ENCODE data around the gene NAALADL1.
"Not testable (repeated sequence)": the region's sequence is repeated elsewhere in the genome, so short reads cannot be mapped to it uniquely, and the experiment has no call there.

The NAALADL1 gene

GRCh38 chr11:65040520-65040846 is 17.9 kb downstream of the NAALADL1 start:
- TF ChIP-seq Cebpa-rat (IDR thresholded peaks at IDR 0.05): no peak
- peak overlapping the region; percentile 60 to 87 (median 83); a peak in 21 of 22 replicates for H3K27ac ChIP-seq
- peak overlapping the region; percentile 84 to 100 (median 98) for H3K4me2 ChIP-seq
- H3K4me3 ChIP-seq: peak overlapping the region; percentile 72 to 90 (median 80)
- no peaks in the 10 kb centered on the region for H3K9me3 ChIP-seq (replicated peaks in 1 of 11)
- H4K20me1 ChIP-seq: peaks cover 0 to 42% (median 21%) of the 10 kb centered on the region in 11 experiments; a peak in 15 of 22 replicates
- peaks cover 57 to 67% (median 65%) of the 10 kb centered on the region in 10 experiments for H3K4me1 ChIP-seq
- peaks cover 27 to 55% (median 39%) of the 10 kb centered on the region in 11 experiments; a peak in 21 of 22 replicates for H3K36me3 ChIP-seq
- H3K9ac ChIP-seq: peak overlapping the region; percentile 75 to 86 (median 82)
- H3K27me3 ChIP-seq: peaks cover 0 to under 1% (median 0%) of the 10 kb centered on the region in 11 experiments; a peak in 2 of 22 replicates

- Histone ChIP-seq H3K9ac (no peak overlapping the region), H3K4me1 (peaks cover 28 to 40% (median 37%) of the 10 kb centered on the region in 10 experiments), H3K9me3 (replicated peaks in 1 of 11) (no peaks in the 10 kb centered on the region), H3K4me3 (no peak overlapping the region), H3K27ac (no peak overlapping the region), H4K20me1 (peaks cover 0 to 8% (median 0%) of the 10 kb centered on the region in 11 experiments; a peak in 9 of 22 replicates), H3K4me2 (no peak overlapping the region), H3K27me3 (no peaks in the 10 kb centered on the region), H3K36me3 (peaks cover 20 to 63% (median 48%) of the 10 kb centered on the region in 11 experiments; a peak in 21 of 22 replicates)
- TF ChIP-seq Cebpa-rat (IDR thresholded peaks at IDR 0.05): no peak
Measured at GRCh38 chr11:65036931-65037330, 21.4 kb downstream of the NAALADL1 start.

DNA sequence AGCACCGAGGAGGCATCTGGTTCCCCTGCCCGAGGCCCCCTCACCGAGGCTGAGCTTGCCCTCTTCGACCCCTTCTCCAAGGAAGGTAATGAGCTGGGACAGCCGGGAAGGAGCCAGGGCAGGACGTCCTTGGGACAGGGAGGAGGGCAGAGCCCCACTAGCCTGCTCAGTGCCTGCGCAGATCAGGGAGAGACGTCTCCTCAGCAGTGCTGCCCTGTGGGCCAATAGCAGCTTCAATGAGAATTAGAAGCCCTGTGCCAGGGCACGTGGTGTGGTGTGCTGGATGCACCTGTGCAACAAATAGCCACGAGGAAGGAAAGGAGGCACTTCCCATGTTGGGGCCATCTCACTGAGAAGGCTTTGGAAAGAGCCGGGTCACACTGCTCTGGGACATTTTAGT is 22.8 kb downstream of the NAALADL1 start:
- H3K4me2 ChIP-seq: no peak overlapping the region
- no peaks in the 10 kb centered on the region for H3K9me3 ChIP-seq (replicated peaks in 1 of 11)
- TF ChIP-seq Cebpa-rat (IDR thresholded peaks at IDR 0.05): no peak
- H3K27ac ChIP-seq: no peak overlapping the region
- peaks cover 20 to 73% (median 50%) of the 10 kb centered on the region in 11 experiments; a peak in 21 of 22 replicates for H3K36me3 ChIP-seq
- peaks cover 26 to 45% (median 38%) of the 10 kb centered on the region in 10 experiments for H3K4me1 ChIP-seq
- no peaks in the 10 kb centered on the region; a peak in 1 of 22 replicates for H4K20me1 ChIP-seq
- no peak overlapping the region for H3K4me3 ChIP-seq
- H3K9ac ChIP-seq: no peak overlapping the region
- no peaks in the 10 kb centered on the region for H3K27me3 ChIP-seq

DNA sequence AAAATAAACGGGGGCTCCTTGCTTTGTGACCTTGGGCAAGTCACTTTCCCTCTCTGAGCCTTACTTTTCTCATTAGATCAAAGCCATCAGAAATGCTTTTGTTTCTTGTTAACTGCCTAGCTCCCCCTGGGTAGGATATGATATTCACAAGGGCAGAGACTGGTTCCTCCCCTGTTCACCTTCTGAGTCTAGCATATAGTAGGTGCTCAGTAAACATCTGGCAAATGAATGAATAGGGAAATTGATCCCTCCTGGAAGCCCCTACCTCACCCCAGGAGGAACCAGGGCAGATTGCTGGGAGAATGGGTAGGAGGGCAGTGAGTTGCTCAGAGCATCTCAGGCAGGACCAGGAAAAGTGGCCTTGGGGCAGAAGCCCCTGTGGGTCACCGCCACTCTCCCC is 23.9 kb downstream of the NAALADL1 start:
- Histone ChIP-seq H3K27me3 (no peaks in the 10 kb centered on the region), H3K4me3 (no peak overlapping the region), H3K4me2 (no peak overlapping the region), H3K4me1 (peaks cover 15 to 33% (median 26%) of the 10 kb centered on the region in 10 experiments), H4K20me1 (no peaks in the 10 kb centered on the region; a peak in 1 of 22 replicates), H3K9ac (no peak overlapping the region), H3K27ac (no peak overlapping the region), H3K9me3 (replicated peaks in 1 of 11) (no peaks in the 10 kb centered on the region), H3K36me3 (peaks cover 20 to 73% (median 50%) of the 10 kb centered on the region in 11 experiments; a peak in 21 of 22 replicates)
- no peak for TF ChIP-seq Cebpa-rat (IDR thresholded peaks at IDR 0.05)

GRCh38 chr11:65032216-65032615 is 26.1 kb downstream of the NAALADL1 start:
- H3K27me3 ChIP-seq: no peaks in the 10 kb centered on the region
- peaks cover 20 to 60% (median 43%) of the 10 kb centered on the region in 11 experiments; a peak in 21 of 22 replicates for H3K36me3 ChIP-seq
- H3K4me2 ChIP-seq: peak overlapping the region in 5 of 11 experiments; percentile 0 to 44 (median 12); a peak in 5 of 22 replicates
- 0 out of 22 replicates have a peak overlapping the region, but pooled peaks of 3 of the 11 experiments have one; percentile 14 to 20 (median 18) for H3K9ac ChIP-seq
- no peaks in the 10 kb centered on the region; a peak in 1 of 22 replicates for H4K20me1 ChIP-seq
- no peak overlapping the region for H3K27ac ChIP-seq
- no peaks in the 10 kb centered on the region for H3K9me3 ChIP-seq (replicated peaks in 1 of 11)
- no peak overlapping the region for H3K4me3 ChIP-seq
- no peak for TF ChIP-seq Cebpa-rat (IDR thresholded peaks at IDR 0.05)
- H3K4me1 ChIP-seq: peaks cover 10 to 31% (median 24%) of the 10 kb centered on the region in 10 experiments

DNA sequence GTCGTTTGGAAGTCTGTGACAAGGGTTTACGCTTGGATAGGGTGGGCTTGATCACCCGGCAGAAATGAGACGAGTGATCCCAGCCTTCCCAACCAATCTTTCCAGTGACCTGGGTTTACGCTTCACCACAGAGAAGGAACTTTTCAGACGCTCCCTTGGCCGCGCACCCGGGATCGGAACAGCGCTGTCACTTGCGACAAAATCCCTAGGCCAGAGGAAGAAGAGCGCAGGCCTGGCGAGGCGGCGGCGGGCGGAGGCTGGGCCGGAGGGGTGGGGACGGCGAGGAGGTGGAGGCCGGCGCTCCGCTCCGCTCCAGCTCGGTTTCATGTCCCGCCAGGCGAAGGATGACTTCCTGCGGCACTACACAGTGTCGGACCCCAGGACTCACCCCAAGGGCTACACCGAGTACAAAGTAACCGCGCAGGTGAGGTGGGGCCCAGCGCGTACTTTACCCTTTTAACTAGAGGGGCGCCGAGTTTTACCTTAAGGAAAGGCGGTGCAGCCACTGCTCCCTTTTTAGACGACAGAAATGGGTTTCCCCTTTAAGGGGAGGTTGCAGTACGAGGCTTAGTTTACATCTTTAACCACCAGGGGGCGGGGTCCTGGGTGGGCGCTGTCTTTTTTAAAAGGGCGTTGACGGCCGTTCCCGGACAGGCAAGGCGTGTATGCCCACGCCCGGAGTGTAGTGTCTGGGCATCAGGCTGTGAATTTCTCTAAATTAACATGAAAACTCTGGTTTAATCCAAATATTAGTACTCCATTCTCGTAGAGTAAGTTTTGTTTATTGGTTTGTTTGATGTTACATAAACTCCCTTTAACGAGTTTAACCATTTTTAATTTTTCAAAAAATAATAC is 30.9 kb downstream of the NAALADL1 start, which contains the start of gene SNX15:
Gene SNX15 (plus strand): TSS at position 227 of the 855 bp plus-strand sequence. CDS start 99 bp downstream, at position 326.
- TF ChIP-seq Cebpa-rat (IDR thresholded peaks at IDR 0.05): no peak
- peak within 1 kb of the TSS; percentile 65 to 95 (median 80) for H3K4me2 ChIP-seq
- H3K27me3 ChIP-seq: no peaks in the 10 kb centered on the region
- H3K9me3 ChIP-seq (replicated peaks in 1 of 11): no peaks in the 10 kb centered on the region
- H3K4me1 ChIP-seq: peaks cover 16 to 35% (median 29%) of the 10 kb centered on the region in 10 experiments
- peak within 1 kb of the TSS; percentile 62 to 88 (median 76); a peak in 20 of 22 replicates for H3K27ac ChIP-seq
- H3K36me3 ChIP-seq: peaks cover 0 to 17% (median 7%) of the 10 kb centered on the region in 11 experiments; a peak in 16 of 22 replicates
- H3K4me3 ChIP-seq: peak within 1 kb of the TSS; percentile 56 to 76 (median 63)
- peak within 1 kb of the TSS; percentile 74 to 85 (median 79) for H3K9ac ChIP-seq
- H4K20me1 ChIP-seq: no peaks in the 10 kb centered on the region; a peak in 1 of 22 replicates

DNA sequence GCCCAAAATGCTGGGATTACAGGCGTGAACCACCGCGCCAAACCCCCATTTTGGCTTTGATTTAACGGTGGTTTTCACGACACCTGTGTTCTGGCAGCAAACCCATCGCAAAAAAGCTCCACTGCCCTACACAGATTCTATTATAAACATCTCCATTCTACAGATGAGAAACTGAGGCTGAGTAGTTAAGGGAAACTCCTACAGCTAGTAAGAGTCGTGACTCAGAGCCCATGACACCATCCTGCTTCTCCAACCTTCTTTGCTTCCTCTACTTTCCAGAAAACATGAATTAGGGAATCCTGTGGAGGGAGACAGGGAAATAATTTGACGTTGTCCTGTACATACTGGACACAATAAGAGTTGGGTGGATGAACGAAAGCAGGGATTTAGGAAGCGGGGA is 31.5 kb downstream of the NAALADL1 start:
- Histone ChIP-seq H3K4me3 (peak overlapping the region in 7 of 10 experiments; percentile 58 to 76 (median 63); a peak in 10 of 20 replicates), H3K9me3 (replicated peaks in 1 of 11) (no peaks in the 10 kb centered on the region), H3K4me2 (peak overlapping the region; percentile 55 to 95 (median 76)), H4K20me1 (no peaks in the 10 kb centered on the region), H3K9ac (peak overlapping the region in 4 of 11 experiments; percentile 74 to 84 (median 80); a peak in 7 of 22 replicates), H3K4me1 (peaks cover 15 to 33% (median 23%) of the 10 kb centered on the region in 10 experiments), H3K36me3 (peaks cover 0 to 17% (median 5%) of the 10 kb centered on the region in 11 experiments; a peak in 10 of 22 replicates), H3K27ac (peak overlapping the region in 2 of 11 experiments; percentile 79 to 82; a peak in 2 of 22 replicates), H3K27me3 (no peaks in the 10 kb centered on the region)
- TF ChIP-seq Cebpa-rat (IDR thresholded peaks at IDR 0.05): no peak

DNA sequence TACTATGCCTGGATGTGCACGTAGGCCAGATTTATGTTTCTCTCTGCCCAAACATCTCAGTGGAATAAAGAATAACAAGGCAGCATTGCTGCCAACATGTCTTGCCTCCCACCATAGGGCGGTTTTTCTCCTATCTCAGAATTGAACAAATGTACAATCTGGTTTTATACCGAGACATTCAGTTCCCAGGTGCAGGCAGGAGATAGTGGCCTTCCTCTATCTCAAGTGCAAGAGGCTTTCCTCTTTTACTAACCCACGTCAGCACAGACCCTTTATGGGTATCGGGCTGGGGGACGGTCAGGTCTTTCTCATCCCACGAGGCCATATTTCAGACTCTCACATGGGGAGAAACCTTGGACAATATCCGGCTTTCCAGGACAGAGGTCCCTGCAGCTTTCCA is 34.9 kb downstream of the NAALADL1 start:
- not testable (repeated sequence) for H3K9ac ChIP-seq; H4K20me1 ChIP-seq; H3K4me3 ChIP-seq; H3K9me3 ChIP-seq (replicated peaks in 1 of 11); H3K27me3 ChIP-seq; H3K4me2 ChIP-seq; H3K27ac ChIP-seq
- peaks cover 15 to 38% (median 30%) of the 10 kb centered on the region in 11 experiments for H3K36me3 ChIP-seq
- H3K4me1 ChIP-seq: peaks cover 10 to 26% (median 14%) of the 10 kb centered on the region in 10 experiments

DNA sequence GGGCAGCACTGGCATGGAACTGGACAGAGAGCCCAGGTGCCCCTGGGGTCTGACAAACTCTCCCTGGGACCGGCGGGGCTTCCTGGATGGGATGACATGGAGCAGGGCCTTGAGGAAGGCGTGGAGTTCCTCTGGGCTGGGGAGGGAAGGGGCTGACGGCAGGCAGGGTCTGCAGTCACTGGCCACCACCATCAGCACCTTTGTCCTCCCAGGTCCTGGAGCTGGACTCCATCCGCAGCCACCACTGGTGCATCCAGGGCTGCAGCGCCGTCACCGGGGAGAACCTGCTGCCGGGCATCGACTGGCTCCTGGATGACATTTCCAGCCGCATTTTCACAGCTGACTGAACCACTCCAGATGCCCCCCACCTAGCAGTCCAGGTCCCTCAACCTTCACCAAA is 36.8 kb downstream of the NAALADL1 start:
- Histone ChIP-seq H4K20me1 (peaks cover 0 to 4% (median 0%) of the 10 kb centered on the region in 11 experiments; a peak in 1 of 22 replicates), H3K27me3 (no peaks in the 10 kb centered on the region), H3K4me3 (no peak overlapping the region), H3K27ac (no peak overlapping the region), H3K9ac (no peak overlapping the region; a peak in 1 of 22 replicates), H3K4me2 (no peak overlapping the region), H3K4me1 (peaks cover 9 to 23% (median 13%) of the 10 kb centered on the region in 10 experiments), H3K9me3 (replicated peaks in 1 of 11) (no peaks in the 10 kb centered on the region), H3K36me3 (peaks cover 20 to 52% (median 41%) of the 10 kb centered on the region in 11 experiments)
- no peak for TF ChIP-seq Cebpa-rat (IDR thresholded peaks at IDR 0.05)
